HL-60 (cell line): ENCODE results near the gene CTBP2.

Source experiments
- POLR2AphosphoS5 ChIP-seq: IDR thresholded peaks from 2 replicates; pipeline ENCODE4 v1.6.1; 2012; ENCODE audit warnings: low read depth
- REST ChIP-seq: IDR thresholded peaks from 2 replicates; pipeline ENCODE4 v1.6.1; 2012; ENCODE audit warnings: low read depth; ENCODE audit not compliant: insufficient replicate concordance
- SPI1 ChIP-seq: IDR thresholded peaks from 2 replicates; pipeline ENCODE4 v1.6.1; 2012; ENCODE audit warnings: low read depth, mild to moderate bottlenecking, borderline replicate concordance
- TF ChIP-seq, protein P1 (sequence below): IDR thresholded peaks from one replicate; pipeline ENCODE4 v1.5.1; 2011; ENCODE audit warnings: low read length, control low read depth, inconsistent platforms; ENCODE audit not compliant: insufficient read depth

GRCh38 chr10:125175807-125176206 lies 15.4 kb upstream of the CTBP2 start:
- TF ChIP-seq, protein P1, sequence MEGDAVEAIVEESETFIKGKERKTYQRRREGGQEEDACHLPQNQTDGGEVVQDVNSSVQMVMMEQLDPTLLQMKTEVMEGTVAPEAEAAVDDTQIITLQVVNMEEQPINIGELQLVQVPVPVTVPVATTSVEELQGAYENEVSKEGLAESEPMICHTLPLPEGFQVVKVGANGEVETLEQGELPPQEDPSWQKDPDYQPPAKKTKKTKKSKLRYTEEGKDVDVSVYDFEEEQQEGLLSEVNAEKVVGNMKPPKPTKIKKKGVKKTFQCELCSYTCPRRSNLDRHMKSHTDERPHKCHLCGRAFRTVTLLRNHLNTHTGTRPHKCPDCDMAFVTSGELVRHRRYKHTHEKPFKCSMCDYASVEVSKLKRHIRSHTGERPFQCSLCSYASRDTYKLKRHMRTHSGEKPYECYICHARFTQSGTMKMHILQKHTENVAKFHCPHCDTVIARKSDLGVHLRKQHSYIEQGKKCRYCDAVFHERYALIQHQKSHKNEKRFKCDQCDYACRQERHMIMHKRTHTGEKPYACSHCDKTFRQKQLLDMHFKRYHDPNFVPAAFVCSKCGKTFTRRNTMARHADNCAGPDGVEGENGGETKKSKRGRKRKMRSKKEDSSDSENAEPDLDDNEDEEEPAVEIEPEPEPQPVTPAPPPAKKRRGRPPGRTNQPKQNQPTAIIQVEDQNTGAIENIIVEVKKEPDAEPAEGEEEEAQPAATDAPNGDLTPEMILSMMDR = no peak
- TF ChIP-seq POLR2AphosphoS5 (no peak), REST (no peak), SPI1 (no peak)
